Measurements from ENCODE around the gene KDM8. TPM values are rescaled to one million over a fixed set of nuclear protein-coding genes. Genes with fewer than 3 reads are reported as not detected.

KDM8 gene
- total and polyA plus RNA-seq, 2 donors (not counting 1 experiment from before 2014, with no cell fraction given): 7.5 to 37.4 TPM

DNA sequence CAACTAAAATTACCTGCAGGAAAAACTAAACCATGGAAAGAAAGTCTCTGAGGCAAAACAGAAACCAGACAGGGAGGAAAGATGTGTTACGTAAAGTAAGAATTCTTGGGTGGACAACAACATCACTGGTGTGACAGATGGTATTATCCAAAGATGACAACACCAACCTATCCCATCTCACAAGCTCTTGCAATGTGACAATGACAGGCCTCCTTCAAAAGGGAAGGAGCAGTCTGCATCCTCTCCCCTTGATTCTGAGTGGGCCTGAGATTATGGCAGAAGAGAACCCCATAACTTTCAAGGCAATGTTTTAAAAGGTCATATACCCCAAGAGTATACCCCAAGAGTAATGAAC, 17.6 kb upstream of the KDM8 start:
- ChIA-PET POLR2A (no interaction called here), CTCF (interaction anchor here (1.6 to 2.0 kb wide), 2 partner anchors 14 to 182 kb away, joined by 5 read pairs; no protein-coding TSS in a partner anchor)
- WGBS (ENCODE audit: insufficient coverage): no CpG with 5 or more reads among the region's 1 CpG
- H3K36me3 ChIP-seq (replicated peaks in 1 of 2; ENCODE audit: control extremely low read depth in 1 of 2, control insufficient read depth in 1 of 2, extremely low read depth in 1 of 2, insufficient read depth in 2 of 2, low read length in 1 of 2): no peaks in the 10 kb centered on the region
- H2AFZ ChIP-seq (ENCODE audit: insufficient read depth, low read depth, low read length, poor library complexity, severe bottlenecking): no peak overlapping the region
- intact Hi-C loops (cut with micrococcal nuclease): no loop called here
- no peak overlapping the region for H3K4me3 ChIP-seq (ENCODE audit: control extremely low read depth in 1 of 5, extremely low read depth in 1 of 5, insufficient read depth in 1 of 5, low read depth in 2 of 5, low read length in 4 of 5)
- DNase-seq (no peak), ATAC-seq (ENCODE audit: low read depth) (no peak)
- peaks cover 0 to 3% (median 0%) of the 10 kb centered on the region in 4 experiments for H3K27me3 ChIP-seq (replicated peaks in 1 of 4; ENCODE audit: control extremely low read depth in 1 of 4, control insufficient read depth in 3 of 4, insufficient read depth in 4 of 4, low read length in 3 of 4)
- Mint-ChIP-seq H3K9me3 (ENCODE audit: insufficient read depth) (no peaks in the 10 kb centered on the region), H3K27ac (no peak overlapping the region), H3K27me3 (peaks cover 3% of the 10 kb centered on the region), H3K4me3 (no peak overlapping the region), H3K4me1 (no peaks in the 10 kb centered on the region)
- H3K27ac ChIP-seq (ENCODE audit: low read length in 2 of 2): no peak overlapping the region
- no peaks in the 10 kb centered on the region for H3K4me1 ChIP-seq (ENCODE audit: control insufficient read depth in 2 of 2, insufficient read depth in 2 of 2, low read length in 2 of 2)
- no peaks in the 10 kb centered on the region for H3K9me3 ChIP-seq (ENCODE audit: control extremely low read depth in 1 of 3, control insufficient read depth in 2 of 3, insufficient read depth in 1 of 3, low read length in 2 of 3)
- no peaks in the 10 kb centered on the region for H3K79me2 ChIP-seq (ENCODE audit: control insufficient read depth, insufficient read depth, low read length)
- H3K4me2 ChIP-seq (replicated peaks; ENCODE audit: low read depth, low read length, poor library complexity, severe bottlenecking): no peak overlapping the region
- no peak for TF ChIP-seq EZH2 (IDR thresholded peaks at IDR 0.05; ENCODE audit: borderline replicate concordance, insufficient read depth, low read depth, low read length, poor library complexity, severe bottlenecking)
- TF ChIP-seq, protein P1, sequence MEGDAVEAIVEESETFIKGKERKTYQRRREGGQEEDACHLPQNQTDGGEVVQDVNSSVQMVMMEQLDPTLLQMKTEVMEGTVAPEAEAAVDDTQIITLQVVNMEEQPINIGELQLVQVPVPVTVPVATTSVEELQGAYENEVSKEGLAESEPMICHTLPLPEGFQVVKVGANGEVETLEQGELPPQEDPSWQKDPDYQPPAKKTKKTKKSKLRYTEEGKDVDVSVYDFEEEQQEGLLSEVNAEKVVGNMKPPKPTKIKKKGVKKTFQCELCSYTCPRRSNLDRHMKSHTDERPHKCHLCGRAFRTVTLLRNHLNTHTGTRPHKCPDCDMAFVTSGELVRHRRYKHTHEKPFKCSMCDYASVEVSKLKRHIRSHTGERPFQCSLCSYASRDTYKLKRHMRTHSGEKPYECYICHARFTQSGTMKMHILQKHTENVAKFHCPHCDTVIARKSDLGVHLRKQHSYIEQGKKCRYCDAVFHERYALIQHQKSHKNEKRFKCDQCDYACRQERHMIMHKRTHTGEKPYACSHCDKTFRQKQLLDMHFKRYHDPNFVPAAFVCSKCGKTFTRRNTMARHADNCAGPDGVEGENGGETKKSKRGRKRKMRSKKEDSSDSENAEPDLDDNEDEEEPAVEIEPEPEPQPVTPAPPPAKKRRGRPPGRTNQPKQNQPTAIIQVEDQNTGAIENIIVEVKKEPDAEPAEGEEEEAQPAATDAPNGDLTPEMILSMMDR (IDR thresholded peaks at IDR 0.05): no peak
- H4K20me1 ChIP-seq (ENCODE audit: control insufficient read depth, insufficient read depth, low read length, poor library complexity, severe bottlenecking): no peaks in the 10 kb centered on the region
- H3K9ac ChIP-seq (ENCODE audit: low read length): no peak overlapping the region

DNA sequence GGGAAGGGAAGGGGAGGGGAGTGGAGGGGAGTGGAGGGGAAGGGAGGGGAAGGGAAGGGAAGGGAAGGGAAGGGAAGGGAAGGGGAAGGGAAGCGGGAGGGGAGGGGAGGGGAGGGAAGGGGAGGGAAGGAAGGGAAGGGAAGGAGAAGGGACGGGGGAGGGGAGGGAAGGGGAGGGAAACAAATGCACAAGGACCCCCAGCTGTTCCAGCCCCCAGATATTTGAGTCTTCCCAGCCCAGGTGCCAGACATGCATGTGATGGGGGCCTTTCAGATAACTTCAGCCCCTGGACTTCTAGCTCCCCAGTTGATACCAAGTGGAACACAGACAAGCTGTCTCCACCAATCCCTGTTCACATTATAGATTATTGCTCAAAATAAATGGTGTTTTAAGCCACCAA, 14.7 kb upstream of the KDM8 start:
- ATAC-seq (ENCODE audit: low read depth): no peak
- no peak overlapping the region for H3K27ac ChIP-seq (ENCODE audit: low read length in 2 of 2)
- no peaks in the 10 kb centered on the region for H3K9me3 ChIP-seq (ENCODE audit: control extremely low read depth in 1 of 3, control insufficient read depth in 2 of 3, insufficient read depth in 1 of 3, low read length in 2 of 3)
- WGBS (ENCODE audit: insufficient coverage): no CpG with 5 or more reads among the region's 2 CpGs
- Mint-ChIP-seq H3K9me3 (ENCODE audit: insufficient read depth) (no peaks in the 10 kb centered on the region), H3K27ac (no peak overlapping the region), H3K27me3 (peaks cover 3% of the 10 kb centered on the region), H3K4me3 (no peak overlapping the region), H3K4me1 (no peaks in the 10 kb centered on the region)
- no peak overlapping the region for H3K4me2 ChIP-seq (replicated peaks; ENCODE audit: low read depth, low read length, poor library complexity, severe bottlenecking)
- intact Hi-C loops (cut with micrococcal nuclease): no loop called here
- no peak overlapping the region for H3K9ac ChIP-seq (ENCODE audit: low read length)
- TF ChIP-seq, protein P1 (IDR thresholded peaks at IDR 0.05): no peak
- no peak for TF ChIP-seq EZH2 (IDR thresholded peaks at IDR 0.05; ENCODE audit: borderline replicate concordance, insufficient read depth, low read depth, low read length, poor library complexity, severe bottlenecking)
- no peaks in the 10 kb centered on the region for H3K79me2 ChIP-seq (ENCODE audit: control insufficient read depth, insufficient read depth, low read length)
- peaks cover 0 to 3% (median 0%) of the 10 kb centered on the region in 4 experiments for H3K27me3 ChIP-seq (replicated peaks in 1 of 4; ENCODE audit: control extremely low read depth in 1 of 4, control insufficient read depth in 3 of 4, insufficient read depth in 4 of 4, low read length in 3 of 4)
- no peaks in the 10 kb centered on the region for H3K36me3 ChIP-seq (replicated peaks in 1 of 2; ENCODE audit: control extremely low read depth in 1 of 2, control insufficient read depth in 1 of 2, extremely low read depth in 1 of 2, insufficient read depth in 2 of 2, low read length in 1 of 2)
- ChIA-PET POLR2A (no interaction called here), CTCF (interaction anchor here (1.0 to 1.8 kb wide), 4 partner anchors 9 to 179 kb away, joined by 3 to 6 read pairs (median 4); no protein-coding TSS in a partner anchor)
- no peak for DNase-seq
- no peaks in the 10 kb centered on the region for H4K20me1 ChIP-seq (ENCODE audit: control insufficient read depth, insufficient read depth, low read length, poor library complexity, severe bottlenecking)
- no peaks in the 10 kb centered on the region for H3K4me1 ChIP-seq (ENCODE audit: control insufficient read depth in 2 of 2, insufficient read depth in 2 of 2, low read length in 2 of 2)
- H3K4me3 ChIP-seq (ENCODE audit: control extremely low read depth in 1 of 5, extremely low read depth in 1 of 5, insufficient read depth in 1 of 5, low read depth in 2 of 5, low read length in 4 of 5): no peak overlapping the region
- H2AFZ ChIP-seq (ENCODE audit: insufficient read depth, low read depth, low read length, poor library complexity, severe bottlenecking): no peak overlapping the region
